GM18499 (cell line): ENCODE measurements around the gene CFAP20DC.

Source experiments
- ATAC-seq: cut with Tn5 transposase; IDR thresholded peaks from one replicate; pipeline ENCODE4 v1.9.1; 2021; ENCODE audit warnings: moderate number of reproducible peaks; ENCODE audit not compliant: insufficient read depth, unreplicated experiment

Gene CFAP20DC

DNA sequence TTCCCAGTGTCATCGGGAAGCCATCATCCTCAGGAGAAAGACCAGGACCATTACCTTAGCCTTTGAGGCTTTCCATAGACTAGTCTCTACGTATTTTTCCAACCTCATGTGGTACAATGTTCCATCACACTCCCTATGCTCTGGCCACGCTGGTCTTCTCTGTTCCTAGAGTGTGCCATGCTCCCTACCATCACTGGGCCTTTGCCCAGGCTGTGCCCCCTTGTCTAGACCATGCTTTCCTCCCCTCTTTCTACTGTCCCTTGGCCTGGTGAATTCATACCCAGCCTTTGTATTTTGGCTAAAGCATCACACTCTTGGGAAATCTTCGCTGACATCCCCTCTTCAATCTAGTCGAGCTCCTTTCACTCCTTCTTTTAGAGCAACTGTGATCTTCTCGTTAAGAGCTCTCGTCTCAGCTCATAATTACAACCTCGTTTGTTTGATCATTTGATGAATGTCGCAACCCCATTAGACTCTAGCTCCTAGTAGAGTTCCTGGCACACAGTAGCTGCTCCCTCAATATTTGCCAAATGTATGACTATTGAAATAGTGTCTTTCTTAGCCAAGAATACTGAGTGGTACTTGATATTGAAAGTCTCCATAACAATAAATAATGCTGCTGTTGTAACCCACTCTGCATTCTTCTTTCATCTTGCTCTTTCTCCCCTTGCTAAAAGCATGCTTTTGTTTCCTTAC is 283.1 kb downstream of the CFAP20DC start:
- no peak for ATAC-seq

DNA sequence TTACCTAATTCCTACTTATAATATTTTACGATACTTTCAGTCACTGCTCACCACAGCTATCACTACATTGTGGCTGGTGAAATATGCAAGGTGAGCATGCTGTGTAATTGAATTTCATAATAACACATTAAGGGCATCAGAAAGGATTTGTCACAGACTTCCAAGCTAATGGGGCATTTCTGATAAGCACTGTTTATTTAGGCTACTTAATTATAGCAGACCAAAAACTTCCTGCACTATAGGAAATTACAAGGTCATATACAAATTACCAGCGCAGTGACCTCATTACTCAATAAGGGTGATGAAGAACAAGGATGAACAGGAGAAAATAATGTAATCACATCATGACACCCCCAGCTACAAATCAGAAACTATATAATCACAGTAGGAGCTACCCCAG is 294.7 kb downstream of the CFAP20DC start:
- ATAC-seq: no peak

DNA sequence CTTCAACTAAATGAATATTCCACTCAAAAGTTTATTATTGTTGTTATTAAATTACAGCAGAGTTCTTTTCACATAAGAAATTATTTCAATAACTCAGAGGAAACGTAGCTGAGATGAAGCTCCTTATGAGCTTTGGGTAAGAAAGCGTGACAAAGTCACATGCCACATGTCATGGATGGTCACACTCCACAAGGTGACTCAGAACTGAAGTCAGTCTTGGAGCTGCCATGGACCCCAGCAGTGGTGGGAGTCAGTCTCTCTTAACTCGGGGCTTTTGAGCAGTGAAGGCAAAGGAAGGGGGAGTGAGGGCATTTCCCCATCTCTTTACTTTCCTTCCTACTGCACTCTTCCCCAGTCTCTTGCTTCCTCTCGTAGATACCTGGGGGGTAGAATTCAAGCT is 295.8 kb downstream of the CFAP20DC start:
- peak; percentile 44 for ATAC-seq

- ATAC-seq: no peak
Observed at GRCh38 chr3:58751882-58752567, 297.8 kb downstream of the CFAP20DC start.

DNA sequence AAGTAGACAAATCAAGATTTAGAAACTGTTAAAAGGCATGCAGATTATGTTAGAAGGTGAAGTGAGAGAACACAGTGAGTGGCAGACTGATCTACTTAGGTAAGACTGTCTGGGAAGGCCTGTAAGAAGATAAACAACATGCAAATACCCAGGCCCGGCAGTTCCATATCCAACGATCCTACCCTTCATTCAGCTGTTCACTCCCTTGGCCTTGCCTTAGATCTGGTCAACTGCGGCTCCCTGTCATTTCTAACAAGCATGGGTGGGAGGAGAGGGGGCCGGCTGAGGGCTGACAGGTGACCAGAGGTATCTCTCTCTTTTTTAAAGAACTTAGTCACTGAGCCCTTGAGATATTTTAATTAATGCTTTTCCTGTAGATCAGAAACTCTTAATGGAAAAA is 298.6 kb downstream of the CFAP20DC start:
- no peak for ATAC-seq

DNA sequence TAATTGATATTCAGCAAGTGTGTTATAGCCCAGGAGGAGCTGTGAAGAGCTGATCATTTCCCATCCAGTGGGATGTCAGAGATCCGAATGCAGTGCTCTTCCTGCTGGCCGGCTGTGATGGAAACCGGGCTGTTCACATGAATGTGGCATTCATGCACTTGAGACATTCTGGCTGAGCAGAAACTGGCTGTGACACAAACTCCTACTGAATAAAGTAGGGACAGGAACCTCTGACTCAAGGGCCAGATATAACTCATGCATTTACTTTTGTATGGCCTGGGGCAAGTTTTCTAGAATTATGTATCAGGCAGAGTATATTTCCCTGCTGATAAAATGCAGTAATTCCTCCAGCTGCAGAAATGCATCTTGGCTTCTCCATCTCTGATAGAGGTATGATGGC is 299.9 kb downstream of the CFAP20DC start:
- ATAC-seq: no peak

DNA sequence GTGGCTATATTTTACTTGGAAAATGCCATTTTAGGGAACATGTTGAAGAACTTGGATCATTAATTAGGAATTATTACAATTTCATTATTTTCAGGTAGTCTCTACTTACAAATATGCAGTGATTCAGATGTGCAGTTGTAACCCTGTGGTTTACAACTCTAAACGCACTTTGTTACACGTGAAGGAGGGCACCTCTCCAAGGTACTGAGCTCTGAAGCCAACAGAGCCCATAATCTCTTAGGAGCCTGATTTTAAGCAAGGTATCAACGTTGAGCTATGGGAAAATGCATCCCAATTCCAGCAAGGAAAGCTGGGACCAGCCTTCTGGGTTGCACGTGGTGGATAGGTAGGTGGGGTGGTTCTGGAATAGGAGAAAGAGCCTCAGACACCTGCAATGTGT is 301.8 kb downstream of the CFAP20DC start:
- no peak for ATAC-seq

- no peak for ATAC-seq
Observed at GRCh38 chr3:58746758-58747157, 303.1 kb downstream of the CFAP20DC start.

- ATAC-seq: no peak
Observed at GRCh38 chr3:58743296-58743695, 306.5 kb downstream of the CFAP20DC start.

DNA sequence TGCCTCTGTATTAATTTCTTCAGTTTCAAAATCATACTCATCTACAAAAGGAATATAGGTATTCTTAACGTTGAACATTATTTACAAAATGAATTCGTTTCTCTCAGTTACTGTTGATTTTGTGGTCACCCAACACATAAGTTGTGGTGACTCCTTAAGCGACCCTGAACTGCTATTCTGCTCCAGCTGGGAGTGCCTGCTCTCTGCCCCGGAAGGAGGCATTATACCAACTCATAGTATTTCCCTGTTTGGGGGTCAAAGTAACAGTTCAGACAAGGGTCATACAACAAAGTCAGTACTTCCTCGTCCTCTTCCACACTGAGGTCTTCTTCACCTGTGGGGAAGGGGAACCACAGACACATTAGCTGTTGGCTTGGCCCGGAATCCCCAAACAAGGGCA is 307.6 kb downstream of the CFAP20DC start:
- no peak for ATAC-seq

- no peak for ATAC-seq
Observed at GRCh38 chr3:58737644-58738043, 312.2 kb downstream of the CFAP20DC start.

GRCh38 chr3:58731673-58732072 is 318.2 kb downstream of the CFAP20DC start:
- ATAC-seq: no peak

- ATAC-seq: no peak
Observed at GRCh38 chr3:58728723-58729122, 321.1 kb downstream of the CFAP20DC start.

DNA sequence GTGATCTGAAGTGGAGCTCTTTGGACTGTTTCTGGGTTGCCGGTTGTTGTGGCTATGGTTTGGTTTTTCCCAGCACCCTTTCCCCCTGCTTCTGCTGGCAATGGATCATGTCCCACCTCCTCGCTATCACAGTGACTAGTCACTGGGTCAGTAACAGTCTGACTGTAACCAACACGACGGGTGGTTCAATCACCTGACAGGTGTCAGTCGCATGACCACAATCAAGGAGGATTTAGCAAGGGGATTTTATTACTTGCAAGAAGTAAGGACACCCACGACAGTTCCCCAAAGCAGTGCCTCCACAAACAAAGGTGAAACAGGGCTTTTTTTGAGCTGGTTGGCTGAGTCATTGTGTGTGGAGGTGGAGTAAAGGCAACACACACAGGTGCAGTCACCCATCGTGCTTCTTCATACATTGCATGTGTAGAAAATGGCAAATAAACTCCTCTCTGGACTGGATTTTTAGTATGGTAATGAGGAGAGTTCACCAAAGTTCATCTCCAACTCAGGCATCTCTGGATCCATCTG is 324.4 kb downstream of the CFAP20DC start:
- ATAC-seq: no peak

DNA sequence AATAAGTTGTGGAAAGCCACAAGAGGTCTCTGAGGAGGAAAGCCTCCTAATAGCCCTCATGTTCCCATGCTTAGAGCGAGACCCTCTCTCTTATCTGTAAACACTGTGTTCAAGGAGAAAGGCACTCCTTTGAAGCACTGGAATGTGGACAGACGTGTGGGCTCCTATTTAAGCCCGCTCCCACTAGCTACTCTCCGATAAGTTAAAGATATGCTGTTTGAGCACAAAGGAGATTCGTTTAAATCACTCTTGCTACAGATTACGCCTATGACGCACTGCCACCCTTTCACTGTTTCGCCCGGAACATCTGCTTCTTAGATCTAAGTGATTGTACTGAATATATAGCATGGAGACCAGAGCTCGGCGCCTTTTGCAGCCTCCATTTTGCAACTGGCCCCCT is 325.5 kb downstream of the CFAP20DC start:
- no peak for ATAC-seq

GRCh38 chr3:58723173-58723572 is 326.7 kb downstream of the CFAP20DC start:
- ATAC-seq: no peak

GRCh38 chr3:58722561-58722960 is 327.3 kb downstream of the CFAP20DC start:
- no peak for ATAC-seq

DNA sequence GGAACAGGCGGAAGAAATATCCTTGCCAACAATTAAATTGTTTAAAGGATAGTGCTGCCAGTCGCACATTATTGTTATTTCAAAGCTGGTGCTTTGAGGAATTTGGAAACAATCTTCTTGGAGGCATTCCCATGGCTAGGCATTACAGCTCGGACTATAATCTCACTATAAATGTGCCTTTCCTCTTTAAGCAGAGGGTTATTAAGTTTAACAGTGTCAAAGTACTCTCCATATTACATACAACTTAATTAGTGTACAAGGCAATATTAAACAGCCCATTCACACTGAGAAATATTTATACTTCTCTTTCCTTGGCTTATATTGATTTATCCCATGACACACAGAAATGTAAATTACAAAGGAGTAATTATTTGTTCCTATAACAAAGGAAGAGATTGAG is 329.3 kb downstream of the CFAP20DC start:
- no peak for ATAC-seq

DNA sequence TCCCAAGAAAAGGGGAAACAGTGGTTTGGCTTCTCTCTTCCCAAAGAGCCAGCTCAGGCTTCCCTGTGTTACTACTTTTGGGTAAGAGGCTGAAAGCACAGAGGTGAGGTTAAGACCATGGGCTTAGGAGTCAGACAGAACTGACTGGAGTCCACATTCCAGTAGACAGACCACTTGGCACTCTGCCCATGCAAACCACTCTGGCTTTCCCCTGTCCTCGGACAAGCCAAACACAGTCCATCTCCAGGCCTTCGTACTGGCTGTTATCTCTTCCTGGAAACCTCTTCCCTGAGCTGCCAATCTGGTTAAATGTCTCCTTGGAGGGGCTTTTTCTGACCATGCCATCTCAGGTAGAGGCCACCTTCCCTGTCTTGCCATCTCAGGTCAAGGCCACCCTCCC is 330.1 kb downstream of the CFAP20DC start:
- no peak for ATAC-seq

- ATAC-seq: no peak
Observed at GRCh38 chr3:58713715-58714401, 336.0 kb downstream of the CFAP20DC start.

DNA sequence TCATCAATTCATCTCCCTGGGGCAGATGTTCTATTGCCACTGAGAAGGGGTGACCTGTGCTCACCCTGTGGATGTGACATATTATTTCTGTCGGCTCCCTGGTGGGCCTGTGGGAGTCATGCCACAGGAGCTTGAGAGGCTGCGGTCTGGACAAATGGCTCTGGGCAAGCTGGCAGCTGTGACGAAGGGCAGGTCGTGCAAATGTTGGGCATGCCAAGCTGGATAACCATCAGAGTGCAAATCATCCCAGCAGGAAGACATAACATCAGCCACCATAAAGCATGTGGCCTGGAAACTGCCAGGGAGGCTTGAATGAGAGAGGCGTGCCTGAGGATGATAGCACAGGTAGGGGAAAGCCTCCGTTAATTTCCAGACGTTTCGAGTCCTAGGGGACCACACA is 338.0 kb downstream of the CFAP20DC start:
- ATAC-seq: no peak
